ENCODE results near the gene OR1J2.

Gene OR1J2, protein sequence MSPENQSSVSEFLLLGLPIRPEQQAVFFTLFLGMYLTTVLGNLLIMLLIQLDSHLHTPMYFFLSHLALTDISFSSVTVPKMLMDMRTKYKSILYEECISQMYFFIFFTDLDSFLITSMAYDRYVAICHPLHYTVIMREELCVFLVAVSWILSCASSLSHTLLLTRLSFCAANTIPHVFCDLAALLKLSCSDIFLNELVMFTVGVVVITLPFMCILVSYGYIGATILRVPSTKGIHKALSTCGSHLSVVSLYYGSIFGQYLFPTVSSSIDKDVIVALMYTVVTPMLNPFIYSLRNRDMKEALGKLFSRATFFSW

DNA sequence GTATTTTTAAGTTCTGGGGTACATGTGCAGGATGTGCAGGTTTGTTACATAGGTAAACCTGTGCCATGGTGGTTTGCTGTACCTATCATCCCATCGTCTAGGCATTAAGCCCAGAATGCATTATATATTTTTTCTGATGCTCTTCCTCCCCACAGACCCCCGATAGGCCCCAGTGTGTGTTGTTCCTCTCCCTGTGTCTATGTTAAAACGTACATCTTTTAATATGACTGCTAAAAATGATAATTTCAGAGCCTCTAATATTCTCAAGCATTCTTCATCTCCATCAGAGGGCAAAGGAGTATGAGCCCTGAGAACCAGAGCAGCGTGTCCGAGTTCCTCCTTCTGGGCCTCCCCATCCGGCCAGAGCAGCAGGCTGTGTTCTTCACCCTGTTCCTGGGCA lies at the start of gene OR1J2:
Gene OR1J2, plus strand, starts transcription at position 301 of the 400 bp plus-strand sequence. Its CDS starts 0 bp downstream, at position 301.
- DNase-seq (ENCODE audit: low spot score in 2 of 2) (no peak), ATAC-seq (replicated peaks; ENCODE audit: extremely low read depth, poor library complexity, severe bottlenecking) (no peak)
- H3K9me3 Mint-ChIP-seq = no peaks in the 10 kb centered on the region
- no peak within 1 kb of the TSS for H3K4me3 Mint-ChIP-seq
- H3K27ac Mint-ChIP-seq (ENCODE audit: low read depth) = no peak within 1 kb of the TSS
- peaks cover 2% of the 10 kb centered on the region for H3K36me3 Mint-ChIP-seq (ENCODE audit: insufficient read depth)
- H3K27me3 Mint-ChIP-seq = peaks cover 40% of the 10 kb centered on the region
- no peaks in the 10 kb centered on the region for H3K4me1 Mint-ChIP-seq

DNA sequence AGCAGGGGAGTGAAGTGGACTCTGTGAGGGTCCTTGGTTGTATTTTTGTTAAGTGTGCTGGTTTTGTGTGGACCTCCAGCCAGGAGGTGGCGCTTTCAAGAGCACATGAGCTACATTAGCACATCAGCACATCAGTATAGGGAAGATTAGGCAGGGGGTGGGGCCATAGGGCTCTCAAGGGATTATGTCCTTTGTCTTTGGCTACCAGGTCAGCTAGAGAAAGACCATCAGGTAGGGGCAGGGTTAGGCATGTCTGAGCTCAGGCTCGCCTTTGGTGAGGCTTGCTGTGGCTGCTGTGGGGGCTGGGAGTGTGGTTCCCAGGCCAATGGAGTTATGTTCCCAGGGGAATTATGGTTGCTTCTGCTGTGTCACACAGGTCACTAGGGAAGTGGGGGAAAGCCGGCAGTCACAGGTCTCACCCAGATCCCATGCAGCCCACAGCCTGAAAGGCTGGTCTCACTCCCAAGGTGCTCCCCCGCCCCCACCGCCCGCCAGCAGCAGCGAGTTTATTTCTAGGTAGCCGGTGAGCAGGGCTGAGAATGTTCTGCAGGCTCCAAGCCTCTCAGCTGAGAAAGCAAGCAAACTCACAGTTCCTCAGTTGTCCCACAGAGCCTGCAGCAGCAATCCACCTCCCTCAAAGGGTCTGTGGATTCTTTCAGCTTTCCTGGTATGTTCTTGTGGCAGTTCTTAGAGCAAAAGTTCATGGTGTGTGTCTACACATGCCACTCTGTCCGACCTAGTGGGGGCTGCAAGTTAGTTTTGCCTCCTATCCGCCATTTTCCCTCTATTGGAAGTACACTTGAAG lies 46.6 kb upstream of the OR1J2 start:
- Mint-ChIP-seq H3K36me3 (ENCODE audit: insufficient read depth) (peaks cover 4% of the 10 kb centered on the region), H3K27me3 (peaks cover 69% of the 10 kb centered on the region), H3K4me1 (peaks cover 7% of the 10 kb centered on the region), H3K9me3 (no peaks in the 10 kb centered on the region), H3K27ac (ENCODE audit: low read depth) (peak overlapping the region; percentile 80), H3K4me3 (peak overlapping the region; percentile 78)
- ATAC-seq (replicated peaks; ENCODE audit: extremely low read depth, poor library complexity, severe bottlenecking) (no peak), DNase-seq (ENCODE audit: low spot score in 2 of 2) (no peak)

DNA sequence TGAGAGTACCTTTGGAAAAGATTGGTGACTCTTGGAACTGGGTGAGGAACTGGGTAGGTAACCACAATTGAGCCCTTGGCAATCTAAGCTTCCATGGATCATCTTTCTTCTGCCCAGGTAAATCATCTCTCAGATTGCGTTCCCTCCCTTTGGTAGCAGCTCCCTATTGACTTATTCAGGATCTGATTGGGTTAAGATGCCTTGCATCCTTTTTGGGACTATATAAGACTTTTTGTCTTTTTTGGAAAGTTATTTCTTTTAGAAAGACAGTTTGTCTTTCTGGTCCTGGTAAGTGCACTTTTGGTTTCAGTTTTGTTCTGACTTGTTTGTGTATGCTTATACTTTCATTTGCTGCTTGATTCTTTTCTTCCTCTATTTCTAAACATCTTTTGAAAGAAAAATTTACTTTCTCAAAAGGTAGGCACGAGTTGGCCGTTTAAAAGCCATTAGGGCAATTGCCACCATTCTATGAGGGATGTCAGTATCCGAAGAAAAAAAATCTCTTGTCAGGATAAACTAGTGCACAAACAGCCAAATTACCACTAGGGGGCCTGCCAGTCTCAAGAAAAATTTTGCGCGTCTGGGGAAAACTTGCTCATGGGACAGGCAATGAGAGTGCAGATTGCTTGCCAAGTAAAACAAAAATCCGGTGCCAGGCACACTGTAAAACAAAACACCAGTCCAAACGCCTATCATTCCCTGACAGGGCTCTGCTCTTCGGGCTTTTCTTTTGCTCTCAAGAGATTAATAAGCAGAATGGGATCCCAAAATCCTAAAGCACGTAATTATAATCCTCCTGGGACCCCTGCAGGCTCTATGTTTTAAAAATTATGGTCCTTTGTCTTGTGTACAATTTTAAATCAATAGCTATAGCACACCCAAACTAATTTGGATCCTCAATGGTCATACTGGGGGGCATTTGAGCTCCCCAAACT lies 45.7 kb upstream of the OR1J2 start:
- H3K27me3 Mint-ChIP-seq = peaks cover 73% of the 10 kb centered on the region
- peak; percentile 42 to 56 for DNase-seq (ENCODE audit: low spot score in 2 of 2)
- peak overlapping the region; percentile 80 for H3K27ac Mint-ChIP-seq (ENCODE audit: low read depth)
- H3K4me1 Mint-ChIP-seq = peaks cover 7% of the 10 kb centered on the region
- ATAC-seq (replicated peaks; ENCODE audit: extremely low read depth, poor library complexity, severe bottlenecking) = peak; percentile 76
- peak overlapping the region; percentile 78 for H3K4me3 Mint-ChIP-seq
- H3K36me3 Mint-ChIP-seq (ENCODE audit: insufficient read depth) = peaks cover 4% of the 10 kb centered on the region
- H3K9me3 Mint-ChIP-seq = no peaks in the 10 kb centered on the region

DNA sequence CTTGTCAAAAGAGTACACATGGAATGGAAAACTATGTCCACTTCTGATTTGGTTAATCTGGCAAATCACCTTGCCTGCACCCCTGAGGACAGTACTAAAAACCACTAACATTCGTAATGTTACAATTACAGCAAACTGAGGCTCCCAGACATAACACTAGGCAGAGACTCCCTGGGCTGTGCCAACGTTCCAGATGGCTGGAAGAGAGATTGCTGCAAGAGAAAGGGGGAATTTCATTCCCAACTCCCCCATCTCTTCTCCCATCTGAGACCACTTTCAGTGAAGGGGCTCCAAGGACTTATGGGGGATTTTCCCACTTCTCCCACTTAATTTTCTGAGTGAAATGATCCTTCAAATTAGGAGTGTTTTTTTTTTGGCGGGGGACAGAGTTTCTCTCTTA lies 44.1 kb upstream of the OR1J2 start:
- no peak overlapping the region for H3K27ac Mint-ChIP-seq (ENCODE audit: low read depth)
- no peak overlapping the region for H3K4me3 Mint-ChIP-seq
- peaks cover 4% of the 10 kb centered on the region for H3K36me3 Mint-ChIP-seq (ENCODE audit: insufficient read depth)

DNA sequence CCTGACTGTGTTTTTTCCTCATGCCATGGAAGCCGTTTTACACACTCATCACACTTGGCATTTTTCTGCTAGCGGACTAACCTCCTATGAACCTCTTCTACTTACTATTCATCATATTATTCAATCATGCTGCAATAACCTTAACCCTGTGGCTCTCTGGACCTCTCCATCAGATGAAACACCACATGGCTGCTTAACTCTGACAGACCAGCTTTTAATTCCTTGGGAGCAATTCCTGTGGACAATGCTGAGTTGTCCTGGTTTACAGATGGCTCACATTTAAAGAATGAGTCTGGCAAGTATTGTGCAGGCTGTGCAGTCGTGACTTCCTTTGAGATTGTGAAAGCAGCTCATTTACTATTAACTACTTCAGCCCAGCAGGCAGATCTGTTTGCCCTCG lies 41.9 kb upstream of the OR1J2 start:
- ATAC-seq (replicated peaks; ENCODE audit: extremely low read depth, poor library complexity, severe bottlenecking) (no peak), DNase-seq (ENCODE audit: low spot score in 2 of 2) (no peak)
- H3K9me3 Mint-ChIP-seq = no peaks in the 10 kb centered on the region
- peaks cover 7% of the 10 kb centered on the region for H3K4me1 Mint-ChIP-seq
- H3K36me3 Mint-ChIP-seq (ENCODE audit: insufficient read depth) = peaks cover 4% of the 10 kb centered on the region
- peaks cover 47% of the 10 kb centered on the region for H3K27me3 Mint-ChIP-seq
- no peak overlapping the region for H3K27ac Mint-ChIP-seq (ENCODE audit: low read depth)
- no peak overlapping the region for H3K4me3 Mint-ChIP-seq

More for the DNA sequence above, 44.1 kb upstream of the OR1J2 start:
- DNase-seq (ENCODE audit: low spot score in 2 of 2) (no peak), ATAC-seq (replicated peaks; ENCODE audit: extremely low read depth, poor library complexity, severe bottlenecking) (no peak)
- Mint-ChIP-seq H3K4me1 (peaks cover 7% of the 10 kb centered on the region), H3K9me3 (no peaks in the 10 kb centered on the region), H3K27me3 (peaks cover 59% of the 10 kb centered on the region)

DNA sequence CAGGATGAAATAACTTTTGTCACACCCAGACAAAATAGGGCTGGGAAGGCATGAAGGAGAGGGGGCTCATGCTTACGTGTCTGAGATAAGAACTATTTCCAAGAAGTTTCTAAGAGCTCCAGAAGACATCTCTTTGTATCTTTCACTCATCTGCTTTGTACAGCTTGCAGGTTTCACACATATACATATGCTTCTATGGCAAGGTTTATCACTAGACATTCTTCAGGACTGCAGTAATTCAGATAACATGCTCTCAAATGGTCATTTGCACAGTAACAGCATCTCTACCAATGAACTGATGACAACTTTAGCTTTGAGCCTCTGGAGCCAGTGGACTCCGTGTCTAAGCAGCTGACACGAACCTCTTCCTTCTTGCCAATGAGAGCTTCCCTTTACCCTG lies 36.0 kb upstream of the OR1J2 start:
- H3K36me3 Mint-ChIP-seq (ENCODE audit: insufficient read depth) = no peaks in the 10 kb centered on the region

DNA sequence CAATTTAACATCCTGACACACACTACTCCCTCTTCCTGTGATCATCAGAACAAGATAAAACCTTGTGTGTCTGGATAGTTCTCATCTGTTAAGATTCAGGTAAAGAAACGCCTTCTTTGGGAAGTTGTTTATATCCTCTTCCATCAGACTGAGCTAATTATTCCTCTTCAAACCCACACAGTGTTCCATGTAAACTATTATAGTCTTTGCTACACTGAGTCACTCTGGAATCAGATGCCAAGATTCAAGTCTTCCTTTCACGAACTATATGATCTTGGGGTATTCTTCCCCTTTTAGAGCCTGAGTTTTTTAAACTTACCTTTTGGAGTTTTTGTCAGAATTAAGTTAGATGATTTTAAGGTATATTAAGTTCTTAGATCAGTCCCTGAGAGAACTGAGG lies 34.9 kb upstream of the OR1J2 start:
- Mint-ChIP-seq H3K36me3 (ENCODE audit: insufficient read depth) (no peaks in the 10 kb centered on the region), H3K4me1 (no peaks in the 10 kb centered on the region), H3K27me3 (peaks cover 65% of the 10 kb centered on the region), H3K27ac (ENCODE audit: low read depth) (no peak overlapping the region), H3K9me3 (no peaks in the 10 kb centered on the region), H3K4me3 (no peak overlapping the region)
- DNase-seq (ENCODE audit: low spot score in 2 of 2) (no peak), ATAC-seq (replicated peaks; ENCODE audit: extremely low read depth, poor library complexity, severe bottlenecking) (no peak)

More for the DNA sequence above, 36.0 kb upstream of the OR1J2 start:
- DNase-seq (ENCODE audit: low spot score in 2 of 2) (no peak), ATAC-seq (replicated peaks; ENCODE audit: extremely low read depth, poor library complexity, severe bottlenecking) (no peak)
- Mint-ChIP-seq H3K4me3 (no peak overlapping the region), H3K9me3 (no peaks in the 10 kb centered on the region), H3K4me1 (no peaks in the 10 kb centered on the region), H3K27me3 (peaks cover 68% of the 10 kb centered on the region), H3K27ac (ENCODE audit: low read depth) (no peak overlapping the region)

DNA sequence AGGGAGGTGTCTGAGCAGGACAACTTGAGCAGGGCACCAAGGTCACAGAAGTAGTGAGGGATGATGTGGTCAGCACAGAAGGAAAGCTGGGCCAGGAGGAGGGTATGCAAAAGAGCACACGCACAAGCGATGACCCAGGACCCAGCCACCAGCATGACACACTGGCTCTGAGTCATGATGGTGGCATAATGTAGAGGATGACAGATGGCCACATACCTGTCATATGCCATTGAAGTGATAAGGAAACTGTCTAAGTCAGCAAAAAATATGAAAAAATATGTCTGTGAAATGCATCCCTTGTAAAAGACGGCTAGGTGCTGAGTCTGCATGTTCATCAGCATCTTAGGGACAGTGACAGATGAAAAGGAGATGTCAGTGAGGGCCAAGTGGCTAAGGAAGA lies 33.3 kb upstream of the OR1J2 start:
- Mint-ChIP-seq H3K4me3 (no peak overlapping the region), H3K27ac (ENCODE audit: low read depth) (no peak overlapping the region), H3K27me3 (peaks cover 78% of the 10 kb centered on the region), H3K36me3 (ENCODE audit: insufficient read depth) (peaks cover 2% of the 10 kb centered on the region), H3K4me1 (no peaks in the 10 kb centered on the region), H3K9me3 (no peaks in the 10 kb centered on the region)
- no peak for DNase-seq (ENCODE audit: low spot score in 2 of 2)
- ATAC-seq (replicated peaks; ENCODE audit: extremely low read depth, poor library complexity, severe bottlenecking) = no peak

DNA sequence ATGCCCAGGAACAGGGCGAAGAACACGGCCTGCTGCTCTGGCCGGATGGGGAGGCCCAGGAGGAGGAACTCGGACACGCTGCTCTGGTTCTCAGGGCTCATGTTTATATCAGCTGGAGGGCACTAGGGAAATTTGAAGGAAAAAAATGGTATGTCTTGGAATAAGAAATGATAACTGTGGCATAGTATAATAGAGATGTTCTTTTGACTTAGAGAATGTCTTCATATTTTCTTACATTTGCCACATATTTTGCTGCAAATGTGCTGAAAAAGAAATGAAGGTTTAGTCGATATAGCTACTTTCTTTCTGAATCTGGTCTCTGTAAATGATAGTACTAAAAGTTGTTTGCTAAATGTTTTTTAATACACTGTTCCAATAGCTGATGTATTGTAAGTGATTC lies 32.8 kb upstream of the OR1J2 start, which contains the start of gene OR1J1:
Gene OR1J1, minus strand, starts transcription at position 101 of the 400 bp plus-strand sequence. Its CDS starts 0 bp downstream, at position 101.
- DNase-seq (ENCODE audit: low spot score in 2 of 2) = no peak
- H3K27ac Mint-ChIP-seq (ENCODE audit: low read depth) = no peak within 1 kb of the TSS
- peaks cover 76% of the 10 kb centered on the region for H3K27me3 Mint-ChIP-seq
- no peaks in the 10 kb centered on the region for H3K9me3 Mint-ChIP-seq
- no peak within 1 kb of the TSS for H3K4me3 Mint-ChIP-seq
- peaks cover 2% of the 10 kb centered on the region for H3K36me3 Mint-ChIP-seq (ENCODE audit: insufficient read depth)
- no peaks in the 10 kb centered on the region for H3K4me1 Mint-ChIP-seq
- no peak for ATAC-seq (replicated peaks; ENCODE audit: extremely low read depth, poor library complexity, severe bottlenecking)

DNA sequence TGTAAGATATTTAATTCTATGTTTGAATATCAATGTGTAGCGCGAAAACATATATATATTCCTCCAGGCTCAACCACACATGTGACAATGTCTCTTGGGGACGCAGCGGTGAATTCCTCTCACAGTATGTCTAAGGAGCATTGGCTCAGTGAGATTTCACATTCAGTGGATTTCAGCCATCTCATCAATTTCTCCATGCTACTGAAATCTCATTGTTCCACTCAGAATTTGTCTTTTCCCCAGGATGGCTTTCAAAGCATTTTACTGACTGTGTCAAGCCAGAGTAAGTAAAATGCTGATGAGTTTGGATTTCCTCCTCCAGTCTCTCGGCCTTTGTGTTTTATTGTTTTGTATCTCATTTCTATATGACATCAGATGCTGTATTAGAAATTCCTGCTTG lies 31.5 kb upstream of the OR1J2 start:
- no peak for ATAC-seq (replicated peaks; ENCODE audit: extremely low read depth, poor library complexity, severe bottlenecking)

DNA sequence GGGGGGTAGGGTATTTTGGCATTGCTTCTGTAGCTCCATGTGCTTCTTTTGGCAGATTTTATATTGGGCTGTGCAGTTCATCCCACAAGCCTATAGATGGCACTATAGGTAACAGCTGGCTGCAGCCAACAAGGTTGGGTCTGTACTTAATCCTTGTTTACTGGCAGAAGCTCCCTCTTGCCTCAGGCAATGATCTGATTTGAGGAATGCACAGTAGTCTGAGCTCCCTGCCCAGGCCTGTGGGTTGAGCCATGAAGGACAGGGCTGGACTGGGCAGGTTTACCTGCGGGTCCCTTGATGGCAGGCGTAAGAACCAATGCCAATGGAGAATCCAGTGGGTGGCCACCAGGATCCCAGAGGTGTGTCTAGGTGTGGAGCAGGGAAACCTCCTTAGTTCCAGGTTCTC lies 11.7 kb upstream of the OR1J2 start:
- H3K27ac Mint-ChIP-seq (ENCODE audit: low read depth) = no peak overlapping the region
- no peaks in the 10 kb centered on the region for H3K36me3 Mint-ChIP-seq (ENCODE audit: insufficient read depth)
- ATAC-seq (replicated peaks; ENCODE audit: extremely low read depth, poor library complexity, severe bottlenecking) (no peak), DNase-seq (ENCODE audit: low spot score in 2 of 2) (no peak)
- H3K27me3 Mint-ChIP-seq = peaks cover 57% of the 10 kb centered on the region
- H3K9me3 Mint-ChIP-seq = no peaks in the 10 kb centered on the region
- no peak overlapping the region for H3K4me3 Mint-ChIP-seq
- no peaks in the 10 kb centered on the region for H3K4me1 Mint-ChIP-seq

More for the DNA sequence above, 31.5 kb upstream of the OR1J2 start:
- no peak for DNase-seq (ENCODE audit: low spot score in 2 of 2)
- Mint-ChIP-seq H3K4me1 (no peaks in the 10 kb centered on the region), H3K36me3 (ENCODE audit: insufficient read depth) (peaks cover 2% of the 10 kb centered on the region), H3K9me3 (no peaks in the 10 kb centered on the region), H3K27me3 (peaks cover 65% of the 10 kb centered on the region), H3K4me3 (no peak overlapping the region), H3K27ac (ENCODE audit: low read depth) (no peak overlapping the region)

DNA sequence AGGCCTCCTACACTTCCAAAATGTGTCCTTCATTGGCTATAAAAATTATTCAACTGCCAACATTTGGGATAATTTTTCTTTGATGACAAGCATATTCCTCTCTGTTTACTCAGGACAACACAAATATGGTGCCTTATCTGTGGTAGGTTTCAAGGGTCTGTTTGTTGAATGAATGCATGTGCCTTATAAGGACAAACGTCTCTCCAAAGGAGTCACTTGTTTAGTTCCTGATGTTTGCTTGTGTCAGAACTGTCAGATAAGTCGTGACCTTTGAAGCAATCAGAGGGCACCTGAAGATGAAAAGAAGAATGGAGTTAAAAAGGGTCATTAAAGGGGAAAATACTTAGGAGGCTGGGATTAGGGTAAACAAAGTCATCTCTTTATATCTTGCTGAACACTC lies 3.6 kb upstream of the OR1J2 start:
- DNase-seq (ENCODE audit: low spot score in 2 of 2) (no peak), ATAC-seq (replicated peaks; ENCODE audit: extremely low read depth, poor library complexity, severe bottlenecking) (no peak)
- Mint-ChIP-seq H3K27ac (ENCODE audit: low read depth) (no peak overlapping the region), H3K4me3 (no peak overlapping the region), H3K27me3 (peaks cover 40% of the 10 kb centered on the region), H3K9me3 (no peaks in the 10 kb centered on the region), H3K4me1 (no peaks in the 10 kb centered on the region), H3K36me3 (ENCODE audit: insufficient read depth) (no peaks in the 10 kb centered on the region)

Data from central memory CD8-positive, alpha-beta T cell (primary cell).